ENCODE results near the gene SNRNP27. TPM values are rescaled to one million over a fixed set of nuclear protein-coding genes. Genes with fewer than 3 reads are reported as not detected.

Gene SNRNP27
- total RNA-seq, 1 donor from 2014 or later, result 45.6 TPM

DNA sequence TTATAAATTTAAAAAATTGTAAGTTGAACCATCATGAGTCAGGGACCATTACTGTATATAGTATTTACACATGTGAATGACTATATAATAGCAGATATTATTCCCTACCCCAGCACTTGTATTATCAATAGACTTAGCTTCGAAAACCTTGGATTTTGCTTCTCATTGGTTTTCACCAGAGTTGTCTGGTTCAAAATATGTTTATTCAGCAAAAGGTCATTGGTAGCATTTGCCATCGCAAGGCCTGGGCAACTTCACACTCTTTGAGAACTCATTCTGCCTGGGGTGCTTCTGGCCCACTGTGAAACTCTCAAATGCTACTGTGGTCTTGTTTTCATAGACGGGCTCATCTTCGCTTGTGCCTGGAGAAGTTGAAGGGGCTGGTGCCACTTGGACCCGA lies 41.3 kb downstream of the SNRNP27 start:
- no peak for DNase-seq (ENCODE audit: low spot score in 2 of 2, unreplicated experiment in 2 of 2)
- no peaks in the 10 kb centered on the region for H3K9me3 Mint-ChIP-seq
- H3K4me3 Mint-ChIP-seq, result no peak overlapping the region
- peaks cover 12% of the 10 kb centered on the region for H3K4me1 Mint-ChIP-seq
- no peak overlapping the region for H3K27ac Mint-ChIP-seq
- H3K27me3 Mint-ChIP-seq (ENCODE audit: low read depth), result no peaks in the 10 kb centered on the region
- TF ChIP-seq, protein P1, sequence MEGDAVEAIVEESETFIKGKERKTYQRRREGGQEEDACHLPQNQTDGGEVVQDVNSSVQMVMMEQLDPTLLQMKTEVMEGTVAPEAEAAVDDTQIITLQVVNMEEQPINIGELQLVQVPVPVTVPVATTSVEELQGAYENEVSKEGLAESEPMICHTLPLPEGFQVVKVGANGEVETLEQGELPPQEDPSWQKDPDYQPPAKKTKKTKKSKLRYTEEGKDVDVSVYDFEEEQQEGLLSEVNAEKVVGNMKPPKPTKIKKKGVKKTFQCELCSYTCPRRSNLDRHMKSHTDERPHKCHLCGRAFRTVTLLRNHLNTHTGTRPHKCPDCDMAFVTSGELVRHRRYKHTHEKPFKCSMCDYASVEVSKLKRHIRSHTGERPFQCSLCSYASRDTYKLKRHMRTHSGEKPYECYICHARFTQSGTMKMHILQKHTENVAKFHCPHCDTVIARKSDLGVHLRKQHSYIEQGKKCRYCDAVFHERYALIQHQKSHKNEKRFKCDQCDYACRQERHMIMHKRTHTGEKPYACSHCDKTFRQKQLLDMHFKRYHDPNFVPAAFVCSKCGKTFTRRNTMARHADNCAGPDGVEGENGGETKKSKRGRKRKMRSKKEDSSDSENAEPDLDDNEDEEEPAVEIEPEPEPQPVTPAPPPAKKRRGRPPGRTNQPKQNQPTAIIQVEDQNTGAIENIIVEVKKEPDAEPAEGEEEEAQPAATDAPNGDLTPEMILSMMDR (IDR thresholded peaks at IDR 0.05; ENCODE audit: unreplicated experiment), result no peak
- H3K36me3 Mint-ChIP-seq, result peaks cover 34% of the 10 kb centered on the region

DNA sequence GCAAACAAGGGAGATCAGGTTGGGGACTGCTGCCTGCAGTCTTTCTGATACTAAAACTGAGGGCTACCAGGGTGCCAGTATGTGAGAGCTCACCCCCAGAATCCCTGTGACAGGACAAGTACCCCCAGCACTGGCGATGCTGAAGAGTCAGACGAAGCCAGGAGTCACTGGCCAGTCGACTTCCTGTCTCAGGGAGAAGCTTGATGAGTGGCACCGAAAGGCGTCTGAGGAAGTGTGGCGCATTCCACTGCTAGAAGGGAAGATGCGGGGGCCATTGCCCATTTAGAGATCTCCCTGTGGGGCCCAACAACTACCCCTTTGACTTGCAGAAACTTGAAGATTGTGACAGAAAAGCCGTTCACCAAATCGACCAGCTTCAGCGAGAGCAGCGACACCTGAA lies 43.1 kb downstream of the SNRNP27 start:
- TF ChIP-seq, protein P1 (IDR thresholded peaks at IDR 0.05; ENCODE audit: unreplicated experiment), result no peak
- peaks cover 12% of the 10 kb centered on the region for H3K4me1 Mint-ChIP-seq
- DNase-seq (ENCODE audit: low spot score in 2 of 2, unreplicated experiment in 2 of 2), result no peak
- no peaks in the 10 kb centered on the region for H3K9me3 Mint-ChIP-seq
- no peak overlapping the region for H3K27ac Mint-ChIP-seq
- peaks cover 35% of the 10 kb centered on the region for H3K36me3 Mint-ChIP-seq
- no peaks in the 10 kb centered on the region for H3K27me3 Mint-ChIP-seq (ENCODE audit: low read depth)
- no peak overlapping the region for H3K4me3 Mint-ChIP-seq

DNA sequence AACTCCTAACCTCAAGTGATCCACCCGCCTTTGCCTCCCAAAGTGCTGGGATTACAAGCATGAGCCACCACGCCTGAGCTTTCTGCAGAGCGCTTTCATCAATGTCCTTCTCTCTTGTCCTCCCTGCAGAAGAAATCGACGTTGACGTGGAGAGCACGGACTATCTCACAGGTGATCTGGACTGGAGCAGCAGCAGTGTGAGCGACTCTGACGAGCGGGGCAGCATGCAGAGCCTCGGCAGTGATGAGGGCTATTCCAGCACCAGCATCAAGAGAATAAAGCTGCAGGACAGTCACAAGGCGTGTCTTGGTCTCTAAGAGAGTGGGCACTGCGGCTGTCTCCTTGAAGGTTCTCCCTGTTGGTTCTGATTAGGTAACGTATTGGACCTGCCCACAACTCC lies 44.2 kb downstream of the SNRNP27 start:
- Mint-ChIP-seq H3K27ac (no peak overlapping the region), H3K9me3 (no peaks in the 10 kb centered on the region), H3K36me3 (peaks cover 35% of the 10 kb centered on the region), H3K4me1 (peaks cover 12% of the 10 kb centered on the region), H3K27me3 (ENCODE audit: low read depth) (no peaks in the 10 kb centered on the region), H3K4me3 (no peak overlapping the region)
- no peak for DNase-seq (ENCODE audit: low spot score in 2 of 2, unreplicated experiment in 2 of 2)
- TF ChIP-seq, protein P1 (IDR thresholded peaks at IDR 0.05; ENCODE audit: unreplicated experiment), result no peak

DNA sequence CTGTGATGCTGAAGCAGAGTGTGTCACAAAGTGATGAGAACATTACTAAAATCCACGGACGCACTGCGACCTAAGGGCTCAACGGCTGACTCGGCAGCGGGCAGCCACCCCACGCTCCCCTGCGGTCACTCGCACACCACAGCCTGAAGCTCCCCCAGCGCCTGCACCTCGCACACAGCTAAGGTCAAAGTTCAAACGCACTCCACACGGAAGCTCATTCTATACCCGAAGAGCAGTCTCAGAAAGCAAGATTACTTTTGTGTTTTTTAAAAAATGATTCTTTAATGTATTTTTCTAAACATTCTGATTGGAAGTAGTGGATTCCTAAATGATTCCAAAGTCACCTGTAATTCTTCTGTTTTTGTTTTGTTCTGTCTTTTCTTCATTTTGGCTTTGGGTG lies 46.0 kb downstream of the SNRNP27 start:
- Mint-ChIP-seq H3K27me3 (ENCODE audit: low read depth) (no peaks in the 10 kb centered on the region), H3K36me3 (peaks cover 39% of the 10 kb centered on the region), H3K4me1 (no peaks in the 10 kb centered on the region), H3K9me3 (no peaks in the 10 kb centered on the region), H3K27ac (no peak overlapping the region), H3K4me3 (no peak overlapping the region)
- no peak for DNase-seq (ENCODE audit: low spot score in 2 of 2, unreplicated experiment in 2 of 2)
- TF ChIP-seq, protein P1 (IDR thresholded peaks at IDR 0.05; ENCODE audit: unreplicated experiment), result no peak

DNA sequence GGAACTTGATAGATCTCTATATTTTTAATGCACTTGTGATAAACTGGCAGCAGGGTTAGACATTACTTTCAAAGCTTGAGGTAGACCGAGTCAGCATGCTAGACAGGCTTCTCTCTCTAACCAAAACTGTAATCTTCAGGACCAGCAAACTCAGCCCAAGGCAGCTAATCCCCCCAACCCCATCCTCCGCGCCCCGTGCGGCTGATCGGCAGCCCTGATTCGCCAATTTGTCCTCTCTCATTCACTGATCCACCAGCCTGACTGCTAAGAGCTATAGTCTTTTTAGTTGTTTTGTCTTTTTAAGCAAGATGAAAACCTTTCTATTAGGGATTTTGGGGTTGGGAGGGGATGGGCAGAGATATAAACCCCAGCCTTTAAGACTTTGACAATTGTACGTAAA lies 46.9 kb downstream of the SNRNP27 start:
- H3K4me3 Mint-ChIP-seq, result no peak overlapping the region
- no peak overlapping the region for H3K27ac Mint-ChIP-seq
- H3K4me1 Mint-ChIP-seq, result no peaks in the 10 kb centered on the region
- no peaks in the 10 kb centered on the region for H3K27me3 Mint-ChIP-seq (ENCODE audit: low read depth)
- H3K9me3 Mint-ChIP-seq, result no peaks in the 10 kb centered on the region
- DNase-seq (ENCODE audit: low spot score in 2 of 2, unreplicated experiment in 2 of 2), result no peak
- H3K36me3 Mint-ChIP-seq, result peaks cover 33% of the 10 kb centered on the region
- TF ChIP-seq, protein P1 (IDR thresholded peaks at IDR 0.05; ENCODE audit: unreplicated experiment), result no peak
